Measurements from ENCODE around the gene HECTD4.

- TF ChIP-seq CTCF (conservative IDR thresholded peaks at IDR 0.05; ENCODE audit: low read length) (no peak), EZH2phosphoT487 (IDR thresholded peaks at IDR 0.05; ENCODE audit: borderline replicate concordance, low read depth, low read length) (no peak)
Measured at GRCh38 chr12:112386726-112387125, 4.5 kb upstream of the HECTD4 start.
